Measurements from ENCODE around the gene GCHFR. TPM values are rescaled to one million over a fixed set of nuclear protein-coding genes. Genes with fewer than 3 reads are reported as not detected.

Gene GCHFR
- total RNA-seq, 4 donors from 2014 or later = 81.7 to 286 (median 136) TPM

DNA sequence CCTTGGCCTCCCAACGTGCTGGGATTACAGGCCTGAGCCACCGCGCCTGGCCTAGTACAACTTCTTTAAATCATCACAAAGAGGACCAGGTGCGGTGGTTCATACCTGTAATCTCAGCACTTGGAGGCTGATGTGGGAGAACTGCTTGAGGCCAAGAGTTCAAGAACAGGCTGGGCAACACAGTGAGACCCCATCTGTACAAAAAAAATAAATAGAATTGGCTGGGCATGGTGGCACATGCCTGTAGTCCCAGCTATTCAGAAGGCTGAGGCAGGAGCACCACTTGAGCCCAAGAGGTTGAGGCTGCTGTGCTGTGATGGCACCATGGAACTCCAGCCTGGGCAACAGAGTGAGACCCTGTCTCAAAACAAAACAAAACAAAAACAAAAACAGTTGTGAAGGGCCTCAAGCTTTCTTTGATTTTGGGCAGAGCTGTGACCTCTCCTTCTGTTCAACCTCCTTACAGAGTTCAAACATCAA is 14.7 kb upstream of the GCHFR start:
- no peaks in the 10 kb centered on the region for H3K9me3 ChIP-seq
- no peak overlapping the region for H3K27ac ChIP-seq
- H3K4me3 ChIP-seq = no peak overlapping the region
- H3K4me1 ChIP-seq = peaks cover 0 to 55% (median 2%) of the 10 kb centered on the region in 4 donors
- no peak for TF ChIP-seq POLR2A (IDR thresholded peaks at IDR 0.05)
- no peak for TF ChIP-seq CTCF (IDR thresholded peaks at IDR 0.05)
- no peaks in the 10 kb centered on the region for H3K27me3 ChIP-seq
- peaks cover 0 to 50% (median 0%) of the 10 kb centered on the region in 3 donors for H3K36me3 ChIP-seq
- no peak for DNase-seq

DNA sequence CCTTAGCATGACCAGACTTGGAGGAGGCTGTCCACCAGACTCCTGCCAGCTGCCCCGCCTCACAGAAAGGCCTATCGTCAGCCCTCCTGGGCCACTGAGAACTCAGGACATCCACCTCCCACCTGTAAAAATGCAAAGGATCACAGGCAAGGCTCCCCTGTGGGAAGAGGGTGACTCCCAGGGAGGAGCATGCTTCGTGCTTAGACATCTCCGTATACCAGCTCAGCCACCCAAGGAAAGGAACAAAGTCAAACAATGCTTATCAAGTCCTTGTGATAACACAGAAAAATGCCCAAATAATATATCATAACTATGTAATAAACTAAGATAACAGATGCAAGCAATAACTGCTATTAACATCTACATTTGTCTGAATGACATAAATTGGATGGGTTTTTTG is 13.0 kb upstream of the GCHFR start:
- no peaks in the 10 kb centered on the region for H3K9me3 ChIP-seq
- peaks cover 0 to 50% (median 2%) of the 10 kb centered on the region in 4 donors for H3K4me1 ChIP-seq
- peaks cover 0 to 33% (median 0%) of the 10 kb centered on the region in 3 donors for H3K36me3 ChIP-seq
- no peak for DNase-seq
- TF ChIP-seq POLR2A (IDR thresholded peaks at IDR 0.05) (no peak), CTCF (IDR thresholded peaks at IDR 0.05) (no peak)
- H3K27me3 ChIP-seq = no peaks in the 10 kb centered on the region
- H3K27ac ChIP-seq = peak overlapping the region in 1 of 4 donors; percentile 25
- H3K4me3 ChIP-seq = no peak overlapping the region

DNA sequence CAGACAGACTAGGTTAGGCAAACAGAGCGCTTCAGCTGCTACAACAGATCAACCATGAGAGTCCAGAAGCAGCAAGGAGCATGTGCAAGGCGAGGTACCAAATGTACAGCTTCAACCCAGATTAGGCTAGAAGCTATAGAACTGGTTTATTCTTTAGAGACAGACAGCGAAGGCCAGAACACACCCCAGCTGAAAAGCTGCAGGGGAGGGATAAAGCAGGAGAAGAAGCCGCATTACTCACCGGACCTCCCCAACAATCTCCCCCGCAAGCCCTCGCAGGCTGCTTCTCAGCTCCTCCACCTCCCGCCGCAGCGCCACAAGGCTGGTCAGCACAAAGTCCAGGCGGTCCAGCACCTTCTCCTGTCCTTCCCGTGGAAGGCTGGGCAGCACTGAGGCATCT is 12.1 kb upstream of the GCHFR start:
- H3K4me3 ChIP-seq = no peak overlapping the region
- peaks cover 0 to 28% (median 0%) of the 10 kb centered on the region in 3 donors for H3K36me3 ChIP-seq
- TF ChIP-seq POLR2A (IDR thresholded peaks at IDR 0.05) (no peak), CTCF (IDR thresholded peaks at IDR 0.05) (no peak)
- no peaks in the 10 kb centered on the region for H3K27me3 ChIP-seq
- H3K27ac ChIP-seq = no peak overlapping the region
- H3K9me3 ChIP-seq = no peaks in the 10 kb centered on the region
- no peak for DNase-seq
- peaks cover 0 to 46% (median 2%) of the 10 kb centered on the region in 4 donors for H3K4me1 ChIP-seq

DNA sequence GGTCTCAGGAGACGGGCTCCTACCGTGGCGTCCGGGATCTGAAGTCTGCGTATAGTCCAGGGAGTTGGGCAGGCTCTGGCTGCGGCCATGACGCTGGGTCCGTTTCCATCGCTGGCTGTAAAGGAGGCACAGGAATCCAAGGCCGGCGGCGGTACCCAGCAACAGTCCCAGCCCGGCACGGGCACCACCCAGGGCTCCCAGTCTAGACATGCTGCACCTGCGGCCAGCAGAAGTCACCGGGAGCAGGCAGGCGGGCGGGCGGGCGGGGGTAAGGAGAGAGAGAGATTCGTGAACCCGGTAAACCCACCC is 9.3 kb upstream of the GCHFR start:
- peak overlapping the region; percentile 82 to 89 (median 85) for H3K27ac ChIP-seq
- H3K36me3 ChIP-seq = peaks cover 0 to 19% (median 0%) of the 10 kb centered on the region in 3 donors
- H3K27me3 ChIP-seq = no peaks in the 10 kb centered on the region
- DNase-seq = peak; percentile 27 to 72 (median 67)
- TF ChIP-seq POLR2A (IDR thresholded peaks at IDR 0.05) (no peak), CTCF (IDR thresholded peaks at IDR 0.05) (no peak)
- peak overlapping the region; percentile 73 to 98 (median 94) for H3K4me3 ChIP-seq
- no peaks in the 10 kb centered on the region for H3K9me3 ChIP-seq
- peaks cover 0 to 29% (median 0%) of the 10 kb centered on the region in 4 donors for H3K4me1 ChIP-seq

GRCh38 chr15:40754883-40755811 is 8.7 kb upstream of the GCHFR start, which contains the start of gene RMDN3:
RMDN3 (minus strand) TSS chr15:40755254; CDS start chr15:40754783, 471 bp downstream.
- peak within 1 kb of the TSS; percentile 73 to 98 (median 94) for H3K4me3 ChIP-seq
- no peaks in the 10 kb centered on the region for H3K9me3 ChIP-seq
- no peaks in the 10 kb centered on the region for H3K27me3 ChIP-seq

More at GRCh38 chr15:40754883-40755811, 8.7 kb upstream of the GCHFR start, which contains the start of gene RMDN3:
- Histone ChIP-seq H3K36me3 (peaks cover 0 to 19% (median 0%) of the 10 kb centered on the region in 3 donors), H3K27ac (peak within 1 kb of the TSS; percentile 82 to 89 (median 85)), H3K4me1 (peaks cover 0 to 29% (median 0%) of the 10 kb centered on the region in 4 donors)
- peak; percentile 94 to 97 (median 96) for DNase-seq
- TF ChIP-seq POLR2A (IDR thresholded peaks at IDR 0.05) = peak; percentile 61 to 69
- TF ChIP-seq CTCF (IDR thresholded peaks at IDR 0.05) = peak in 2 of 6 experiments; percentile 16 to 30

Measured in Peyer's patch (tissue), 4 donors.